K562 (cell line): Measurements from ENCODE around the gene ESRRB. TPM values are rescaled to one million over a fixed set of nuclear protein-coding genes. Genes with fewer than 3 reads are reported as not detected.

Source experiments
- ATAC-seq: fragments of 200-7000 bp; cut with Tn5 transposase; 3 replicates; pipeline ENCODE4 v1.9.1; 2020; ENCODE audit warnings: moderate library complexity
- BruUV-seq: library from RNA; stranded (reverse); fragments of 400-500 nt; replicated peaks from 2 replicates; lab custom pipeline; 2021; lab: Mats Ljungman, UMichigan
- CTCF ChIA-PET: fragments of 300-600 bp; formaldehyde crosslinking; extraction: SDS; loops from one replicate; lab custom pipeline; 2021; ENCODE audit warnings: low intra/inter-chr PET ratio; lab: Yijun Ruan, JAX
- POLR2A ChIA-PET: fragments of 300-600, 350-650 bp; sonication (Branson Sonifier 250); formaldehyde crosslinking; extraction: SDS; loops from one replicate; lab custom pipeline; 2021; ENCODE audit warnings: antibody characterized with exemption, inconsistent platforms; lab: Yijun Ruan, JAX
- DNase-seq, 4 experiments: peaks; one replicate each; pipeline versions ENCODE4 v3.0.0 to v3.0.0-alpha.2; 2011 to 2018; ENCODE audit warnings: low spot score in 3 of 4, mixed read lengths in 3 of 4; ENCODE audit errors: extremely low read depth in 1 of 4
- FAIRE-seq: peaks from 2 replicates; lab custom pipeline; 2011; peaks lifted over from hg19 to GRCh38; lab: Jason Lieb, UNC
- H2AFZ ChIP-seq: 2 replicates; pipeline ENCODE4 v1.6.0; 2011; ENCODE audit warnings: low read depth, low read length, control low read depth, inconsistent platforms
- H3K27ac ChIP-seq: fragments of 200-600 bp; 3 replicates; pipeline ENCODE4 v1.8.0; 2011; ENCODE audit warnings: low read depth, mild to moderate bottlenecking, control low read depth, inconsistent platforms, low read length, moderate library complexity, mixed read lengths; ENCODE audit errors: extremely low read depth
- H3K27me3 ChIP-seq, 2 experiments: fragments of 300-600 bp in 1 of 2; 2 replicates in 1 of 2; 3 replicates in 1 of 2; pipeline versions ENCODE4 v1.6.0 to v1.8.0; 2011; ENCODE audit warnings: inconsistent platforms in 2 of 2, low read length in 2 of 2, mild to moderate bottlenecking in 1 of 2, mixed read lengths in 1 of 2, moderate library complexity in 1 of 2; ENCODE audit not compliant: control insufficient read depth in 2 of 2, insufficient read depth in 2 of 2
- H3K36me3 ChIP-seq: fragments of 300-600 bp; 3 replicates; pipeline ENCODE4 v1.8.0; 2011; ENCODE audit warnings: mild to moderate bottlenecking, low read length, inconsistent platforms; ENCODE audit not compliant: control insufficient read depth, insufficient read depth
- H3K4me1 ChIP-seq, 2 experiments: fragments of 200-600 bp in 1 of 2; replicated peaks in 1 of 2; 2 replicates in 1 of 2; 3 replicates in 1 of 2; pipeline versions ENCODE4 v1.5.1 to v1.8.0; 2011; ENCODE audit warnings: inconsistent platforms in 2 of 2, low read length in 2 of 2, mild to moderate bottlenecking in 1 of 2, mixed read lengths in 1 of 2, moderate library complexity in 1 of 2; ENCODE audit not compliant: control insufficient read depth in 2 of 2, insufficient read depth in 2 of 2
- H3K4me2 ChIP-seq: 2 replicates; pipeline ENCODE4 v1.6.1; 2011; ENCODE audit warnings: low read length, control low read depth, inconsistent platforms, mixed read lengths; ENCODE audit not compliant: insufficient read depth
- H3K4me3 ChIP-seq: fragments of 200-600 bp; sonication (generic), shearing (Covaris generic); 2 replicates; pipeline ENCODE4 v1.5.1; 2016; ENCODE audit warnings: control low read depth, inconsistent platforms
- H3K79me2 ChIP-seq: fragments of 200-600 bp; 3 replicates; pipeline ENCODE4 v1.8.0; 2011; ENCODE audit warnings: low read length, inconsistent platforms; ENCODE audit not compliant: control insufficient read depth, insufficient read depth
- H3K9ac ChIP-seq, 2 experiments: 2 replicates each; pipeline versions ENCODE4 v1.6.0 to v1.6.1; 2011; ENCODE audit warnings: low read depth in 2 of 2, low read length in 2 of 2, control low read depth in 1 of 2, inconsistent platforms in 1 of 2, mild to moderate bottlenecking in 1 of 2, mixed read lengths in 1 of 2; ENCODE audit not compliant: insufficient read depth in 1 of 2
- H3K9me1 ChIP-seq: one replicate; pipeline ENCODE4 v1.6.0; 2011; ENCODE audit warnings: inconsistent platforms, mild to moderate bottlenecking, low read length, moderate library complexity; ENCODE audit not compliant: control insufficient read depth, insufficient read depth
- H3K9me3 ChIP-seq: replicated peaks from 2 replicates; pipeline ENCODE4 v1.5.1; 2011; ENCODE audit warnings: low read depth, low read length, inconsistent platforms; ENCODE audit not compliant: control insufficient read depth, insufficient read depth
- H4K20me1 ChIP-seq: replicated peaks from 2 replicates; pipeline ENCODE4 v1.6.1; 2011; ENCODE audit warnings: low read length, inconsistent platforms, mixed read lengths; ENCODE audit not compliant: control insufficient read depth, insufficient read depth
- BMI1 ChIP-seq: fragments of 150-350 bp; IDR thresholded peaks from 2 replicates; pipeline ENCODE4 v1.6.1; 2014; ENCODE audit warnings: low read length
- FOXK2 ChIP-seq, 2 experiments: fragments of 450-650 bp; IDR thresholded peaks in 1 of 2; conservative IDR thresholded peaks in 1 of 2; 2 replicates each; pipeline ENCODE4 v1.6.1; 2016; ENCODE audit warnings: low read depth in 2 of 2, mild to moderate bottlenecking in 1 of 2
- GTF2F1 ChIP-seq: IDR thresholded peaks from 2 replicates; pipeline ENCODE4 v1.6.1; 2011; ENCODE audit warnings: low read depth, low read length, improper control_type of control experiment
- KDM2B ChIP-seq: fragments of 250-450 bp; sonication (Bioruptor Pico); IDR thresholded peaks from 2 replicates; pipeline ENCODE4 v1.8.0; 2021; ENCODE audit warnings: mild to moderate bottlenecking, moderate library complexity
- MCM5 ChIP-seq: fragments of 450-650 bp; IDR thresholded peaks from 2 replicates; pipeline ENCODE4 v1.6.1; 2016; ENCODE audit warnings: low read depth
- NR2C1 ChIP-seq, 2 experiments: fragments of 450-650 bp; IDR thresholded peaks; 2 replicates each; pipeline ENCODE4 v1.6.1; 2017; ENCODE audit warnings: mild to moderate bottlenecking in 2 of 2, antibody characterized with exemption in 1 of 2, inconsistent platforms in 1 of 2, missing compliant biosample characterization in 1 of 2, missing genetic modification characterization in 1 of 2
- NUFIP1 ChIP-seq: fragments of 450-650 bp; IDR thresholded peaks from 2 replicates; pipeline ENCODE4 v1.6.1; 2018; ENCODE audit not compliant: partially characterized antibody
- PBX2 ChIP-seq, 2 experiments: IDR thresholded peaks in 1 of 2; conservative IDR thresholded peaks in 1 of 2; 2 replicates each; pipeline ENCODE4 v1.6.1; 2016; ENCODE audit warnings: low read depth in 2 of 2, mild to moderate bottlenecking in 1 of 2, missing compliant biosample characterization in 1 of 2, missing genetic modification characterization in 1 of 2, moderate library complexity in 1 of 2
- ZBTB49 ChIP-seq: sonication (generic); formaldehyde crosslinking; IDR thresholded peaks from 2 replicates; pipeline ENCODE4 v1.8.0; 2022; ENCODE audit warnings: missing genetic modification reagents, mild to moderate bottlenecking, borderline replicate concordance
- ZBTB5 ChIP-seq: fragments of 450-650 bp; IDR thresholded peaks from 2 replicates; pipeline ENCODE4 v1.6.1; 2017; ENCODE audit warnings: antibody characterized with exemption
- ZFP91 ChIP-seq: sonication (generic); formaldehyde crosslinking; IDR thresholded peaks from 2 replicates; pipeline ENCODE4 v1.8.0; 2022; ENCODE audit warnings: mild to moderate bottlenecking, missing genetic modification reagents
- ZNF311 ChIP-seq: fragments of 250-450 bp; sonication (Bioruptor Pico); IDR thresholded peaks from 2 replicates; pipeline ENCODE4 v1.4.0; 2020; ENCODE audit warnings: mild to moderate bottlenecking, moderate library complexity
- WGBS: fragments of 100-300 bp; shearing (Covaris generic); methylation state at CpG from one replicate; pipeline ENCODE4 v1.1.6; 2016; ENCODE audit warnings: low coverage, mixed read lengths; ENCODE audit not compliant: insufficient coverage; ENCODE audit errors: missing lambda C conversion rate; 5-methylcytosine and 5-hydroxymethylcytosine counted together
- in situ Hi-C: fragments of 300-500 bp; cut with MboI; formaldehyde crosslinking; loops from 4 replicates; pipeline ENCODE4 v1.15.0; 2018; ENCODE audit warnings: inconsistent platforms, mixed read lengths
- intact Hi-C: fragments of 100-400 bp; cut with micrococcal nuclease; formaldehyde crosslinking; loops from 2 replicates; pipeline ENCODE4 v1.14.2; 2022
- polyA plus RNA-seq, 8 experiments: library from polyadenylated mRNA; depleted of rRNA in 4 of 8; stranded (reverse) in 5 of 8; unstranded in 3 of 8; fragments of >200 nt; fragmentation: Nextera tagmentation in 2 of 8; fragmentation: Illumina TruSeq in 1 of 8; extraction: Ambion mirVana in 2 of 8; extraction: Trizol in 1 of 8; gene quantifications; 2 replicates each; pipeline versions ENCODE4 v1.2.1 to v1.2.3, GENCODE V29; 2011 to 2014; ENCODE audit warnings: inconsistent platforms in 1 of 8, missing spikeins in 1 of 8
- total RNA-seq, 7 experiments: library from RNA; depleted of rRNA in 6 of 7; stranded (reverse); fragments of >200 nt in 6 of 7; fragmentation: Illumina TruSeq in 2 of 7; extraction: Trizol in 2 of 7; gene quantifications; 2 replicates each; pipeline versions ENCODE4 v1.2.1 to v1.2.3, GENCODE V29; 2011 to 2021; ENCODE audit warnings: low replicate concordance in 1 of 7

The ESRRB gene
- total and polyA plus RNA-seq, 9 of the 15 experiments (the other 6 are each of a cell fraction or from before 2014, with no cell fraction given) = 3.2 to 24.7 (median 14.5) TPM

- TF ChIP-seq ZBTB5 = no peak
- no peak for TF ChIP-seq GTF2F1
- no peak for TF ChIP-seq KDM2B
- TF ChIP-seq PBX2 (CRISPR knock-in tag; IDR thresholded peaks at IDR 0.05; ENCODE audit: low read depth) = no peak
- TF ChIP-seq PBX2 (tag; conservative IDR thresholded peaks at IDR 0.05; ENCODE audit: low read depth) = no peak
- TF ChIP-seq NR2C1 (IDR thresholded peaks at IDR 0.05) = no peak
- no peak for TF ChIP-seq NR2C1 (tag; IDR thresholded peaks at IDR 0.05)
- TF ChIP-seq, all 486 proteins: peak for 0
Observed at GRCh38 chr14:76462330-76462729, 86.4 kb downstream of the ESRRB start (continued).

- 48% methylated on average over 2 of the region's 4 CpGs for WGBS
- in situ Hi-C loops (no loop called here), intact Hi-C loops (no loop called here)
- no peaks in the 10 kb centered on the region for H3K4me1 ChIP-seq
- no peaks in the 10 kb centered on the region for H3K27me3 ChIP-seq
- H3K9me1 ChIP-seq = no peaks in the 10 kb centered on the region
- POLR2A ChIA-PET = no interaction called here
- no peak overlapping the region for H2AFZ ChIP-seq
- DNase-seq (no peak), FAIRE-seq (no peak), ATAC-seq (no peak)
- H3K27ac ChIP-seq = no peak overlapping the region
- CTCF ChIA-PET = no interaction called here
- no peak overlapping the region for H3K9ac ChIP-seq
- no peaks in the 10 kb centered on the region; the same call in 1 of the 2 replicates for H4K20me1 ChIP-seq
- no peak overlapping the region for H3K4me2 ChIP-seq
- no peaks in the 10 kb centered on the region for H3K79me2 ChIP-seq
- H3K36me3 ChIP-seq = no peaks in the 10 kb centered on the region
- no peaks in the 10 kb centered on the region for H3K9me3 ChIP-seq
- H3K4me3 ChIP-seq = no peak overlapping the region
- no TSS peak for BruUV-seq
- TF ChIP-seq FOXK2 (conservative IDR thresholded peaks at IDR 0.05 in 1 of 2, IDR thresholded peaks at IDR 0.05 in 1 of 2; ENCODE audit: low read depth in 2 of 2) (no peak), BMI1 (no peak), ZFP91 (CRISPR knock-in tag) (no peak), ZNF311 (CRISPR knock-in tag) (no peak), NUFIP1 (no peak), ZBTB49 (no peak), MCM5 (no peak)
Observed at GRCh38 chr14:76463105-76463504, 87.2 kb downstream of the ESRRB start.
